GM06990 (cell line): ENCODE measurements around the gene IER2.

Experiments
- DNase-seq: peaks from one replicate; pipeline ENCODE4 v3.0.0-alpha.2; 2011; ENCODE audit not compliant: insufficient read length; ENCODE audit errors: extremely low read depth
- H3K27me3 ChIP-seq: replicated peaks from 2 replicates; pipeline ENCODE4 v1.6.0; 2011; ENCODE audit warnings: low read length; ENCODE audit not compliant: control insufficient read depth, insufficient read depth
- H3K36me3 ChIP-seq: 2 replicates; pipeline ENCODE4 v1.5.1; 2011; ENCODE audit warnings: low read length; ENCODE audit not compliant: control insufficient read depth, insufficient read depth
- H3K4me3 ChIP-seq: replicated peaks from 2 replicates; pipeline ENCODE4 v1.5.1; 2011; ENCODE audit warnings: low read depth, mild to moderate bottlenecking, control low read depth, low read length
- CTCF ChIP-seq: IDR thresholded peaks from 2 replicates; pipeline ENCODE4 v1.5.1; 2011; ENCODE audit warnings: low read length, control low read depth, mild to moderate bottlenecking, inconsistent platforms; ENCODE audit not compliant: insufficient read depth, poor library complexity, severe bottlenecking

Gene IER2

DNA sequence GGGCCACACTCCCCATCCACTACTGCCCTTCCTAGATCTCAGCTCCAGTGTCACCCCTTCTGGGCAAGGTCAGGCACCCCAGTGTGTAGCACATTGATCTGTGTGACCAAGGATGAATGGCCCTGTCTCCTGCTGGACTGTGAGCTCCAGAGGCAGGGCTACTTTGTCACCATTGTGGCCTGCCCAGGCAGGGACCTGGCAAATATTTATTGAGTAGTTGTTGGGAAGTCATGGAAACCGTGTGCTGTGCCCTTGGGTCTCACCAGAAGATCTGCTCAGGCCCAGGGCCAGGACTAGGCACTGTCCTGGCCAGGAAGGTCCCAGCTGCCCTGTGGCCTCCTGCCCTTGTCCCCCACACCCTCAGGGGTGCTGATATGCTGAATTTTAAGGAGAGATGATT is 21.6 kb upstream of the IER2 start:
- Histone ChIP-seq H3K27me3 (no peaks in the 10 kb centered on the region), H3K4me3 (no peak overlapping the region), H3K36me3 (peaks cover 11% of the 10 kb centered on the region)
- no peak for DNase-seq
- no peak for TF ChIP-seq CTCF

DNA sequence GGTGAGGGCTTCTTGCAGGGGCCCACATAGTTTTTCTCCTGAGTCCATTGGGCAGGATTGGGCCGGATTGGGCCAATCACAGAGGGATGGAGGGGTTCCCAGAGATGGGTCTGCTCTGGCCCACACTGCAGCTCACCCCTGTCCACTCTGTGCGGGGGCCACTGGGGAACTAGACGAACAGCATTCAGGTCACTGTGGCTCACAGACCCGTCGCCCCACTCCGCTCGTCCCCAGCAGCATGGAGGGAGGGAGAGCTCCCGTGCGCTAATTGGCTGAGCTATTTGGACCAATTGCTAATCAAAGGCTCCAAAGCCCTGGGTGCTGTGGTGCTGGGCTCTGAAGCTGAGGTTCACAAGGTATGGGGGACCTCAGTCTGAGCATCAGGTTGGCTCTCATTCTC is 20.8 kb upstream of the IER2 start:
- peaks cover 11% of the 10 kb centered on the region for H3K36me3 ChIP-seq
- TF ChIP-seq CTCF = no peak

DNA sequence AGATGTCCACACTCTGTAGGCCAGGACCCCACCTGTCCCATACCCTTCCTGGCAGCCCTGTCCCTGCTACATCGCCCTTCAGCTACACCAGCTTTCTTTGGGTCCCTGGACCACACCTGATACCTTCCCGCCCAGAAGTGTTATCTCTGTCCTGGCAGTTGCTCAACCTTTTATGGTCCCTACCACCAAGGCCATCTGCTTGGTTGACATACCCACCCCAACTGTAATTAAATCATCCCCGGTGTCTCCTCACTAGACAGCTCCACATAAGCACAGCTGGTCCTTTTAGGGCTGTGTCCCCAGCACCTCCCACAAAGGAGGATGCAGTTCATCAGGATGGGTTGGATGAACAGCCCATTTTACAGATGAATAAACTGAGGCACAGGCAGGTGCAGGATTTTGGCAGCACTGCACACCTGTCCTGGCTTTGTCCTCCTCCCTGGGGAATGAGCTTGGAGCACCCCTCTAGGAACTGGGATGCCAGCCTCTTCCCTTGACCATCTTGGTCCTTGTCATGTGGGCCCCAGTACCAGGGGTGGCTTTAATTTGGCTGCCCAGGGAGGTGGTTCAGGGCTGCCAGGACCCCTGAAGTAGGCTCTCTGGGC is 19.2 kb upstream of the IER2 start:
- Histone ChIP-seq H3K4me3 (no peak overlapping the region), H3K27me3 (no peaks in the 10 kb centered on the region), H3K36me3 (peaks cover 16% of the 10 kb centered on the region)
- TF ChIP-seq CTCF = no peak
- no peak for DNase-seq

More for the DNA sequence above, 20.8 kb upstream of the IER2 start:
- H3K4me3 ChIP-seq = no peak overlapping the region
- no peak for DNase-seq
- H3K27me3 ChIP-seq = no peaks in the 10 kb centered on the region

DNA sequence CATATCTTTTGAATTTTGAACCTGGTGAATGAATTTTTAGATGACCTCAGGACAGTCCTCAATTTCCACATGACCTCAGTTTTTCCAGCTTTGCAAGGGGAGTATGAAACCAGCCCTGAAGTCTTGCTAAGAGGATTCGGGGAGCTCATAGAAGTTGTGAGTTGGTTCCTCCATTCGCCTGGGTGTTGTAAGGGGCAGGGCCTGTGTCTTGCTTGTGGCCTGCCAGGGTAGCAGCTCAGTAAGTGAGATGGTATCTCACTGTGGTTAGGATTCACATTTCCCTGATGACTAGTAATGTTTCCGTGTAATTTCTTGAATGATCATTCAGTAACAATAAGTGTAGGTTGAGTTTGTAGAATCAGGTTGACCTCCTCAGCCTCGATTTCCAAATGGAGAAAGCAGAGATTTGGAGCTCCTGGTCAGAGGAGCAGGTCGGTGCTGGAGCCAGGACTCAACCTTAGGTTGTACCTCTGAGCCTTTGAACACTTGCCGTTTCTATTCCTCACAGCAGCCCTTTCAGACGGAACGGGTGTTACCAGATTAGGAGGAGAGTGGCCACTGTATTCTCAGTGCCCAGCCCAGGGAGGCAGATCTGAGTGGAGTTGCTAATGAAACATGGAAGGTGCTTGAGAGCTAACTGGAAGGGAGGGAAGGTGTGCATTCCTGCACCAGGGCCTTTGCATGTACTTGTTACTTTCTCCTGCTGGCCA is 17.6 kb upstream of the IER2 start:
- no peak for DNase-seq
- Histone ChIP-seq H3K36me3 (peaks cover 30% of the 10 kb centered on the region), H3K27me3 (no peaks in the 10 kb centered on the region), H3K4me3 (no peak overlapping the region)
- no peak for TF ChIP-seq CTCF

DNA sequence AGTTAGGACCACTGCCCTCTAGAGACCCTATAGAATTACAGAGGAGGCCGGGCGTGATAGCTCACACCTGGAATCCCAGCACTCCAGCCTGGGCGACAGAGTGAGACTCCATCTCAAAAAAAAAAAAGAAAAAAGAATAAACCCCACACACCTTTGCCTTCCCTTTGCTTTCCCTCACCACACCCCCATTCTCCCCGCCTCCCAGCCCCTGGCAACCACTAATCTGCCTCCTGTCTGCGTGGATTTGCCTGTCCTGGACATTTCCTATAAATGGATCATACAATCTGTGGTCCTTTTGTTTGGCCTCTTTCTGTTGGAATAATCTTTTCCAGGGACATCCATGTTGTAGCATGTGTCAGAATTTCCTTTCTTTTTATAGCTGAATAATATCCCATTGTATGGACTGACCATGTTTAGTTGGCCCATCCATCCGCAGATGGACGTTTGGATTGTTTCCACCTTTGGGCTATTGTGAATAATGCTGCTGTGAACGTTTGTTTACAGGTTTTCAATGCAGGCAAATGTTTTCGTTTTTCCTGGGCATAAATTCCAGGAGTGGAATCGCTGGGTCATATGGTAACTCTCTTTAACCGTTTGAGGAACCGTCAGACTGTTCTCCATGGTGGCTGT is 16.9 kb upstream of the IER2 start:
- Histone ChIP-seq H3K36me3 (peaks cover 33% of the 10 kb centered on the region), H3K4me3 (no peak overlapping the region)
- TF ChIP-seq CTCF = no peak

More for the DNA sequence above, 16.9 kb upstream of the IER2 start:
- no peaks in the 10 kb centered on the region for H3K27me3 ChIP-seq
- DNase-seq = no peak
